HG02840 (cell line): ENCODE measurements around the gene PHLDB2.

Experiments
- ATAC-seq: cut with Tn5 transposase; IDR thresholded peaks from one replicate; pipeline ENCODE4 v1.9.1; 2021; ENCODE audit warnings: mild to moderate bottlenecking, moderate library complexity, moderate number of reproducible peaks; ENCODE audit not compliant: unreplicated experiment, low FRiP score

Gene PHLDB2

DNA sequence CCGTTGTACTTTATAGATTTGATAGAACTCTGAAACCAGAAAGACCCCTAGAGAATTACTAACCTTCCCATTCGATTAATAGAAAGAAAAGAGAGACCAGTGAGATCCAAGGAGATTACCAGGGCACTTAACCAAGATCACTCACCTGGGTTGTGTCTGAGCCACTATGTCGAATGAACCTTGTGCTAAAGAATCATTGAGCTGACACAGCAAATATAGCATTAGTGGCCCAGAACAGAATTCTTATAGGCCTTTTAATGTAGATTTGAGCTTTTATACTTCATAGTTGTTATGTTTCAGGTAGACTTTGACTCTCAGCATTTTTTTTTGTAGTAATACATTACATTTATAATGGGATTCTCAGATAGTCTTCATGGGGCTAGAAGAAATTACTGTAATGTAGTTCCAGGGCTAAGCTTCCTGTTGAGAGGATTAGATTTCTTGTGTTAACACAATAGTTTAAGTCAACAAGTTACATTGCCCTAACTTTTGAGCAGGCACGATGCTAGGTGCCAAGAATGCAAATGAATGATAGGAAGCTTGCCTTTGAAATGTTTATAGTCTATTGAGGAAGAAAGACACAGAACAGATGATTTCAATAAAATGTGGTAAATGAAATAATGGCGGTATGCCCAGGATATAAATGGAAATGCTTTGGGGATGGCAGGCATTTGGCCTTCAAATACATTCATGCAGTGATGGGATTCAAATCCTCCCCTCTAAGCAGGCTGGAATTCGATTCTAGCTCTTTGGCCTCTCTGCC is 95.3 kb downstream of the PHLDB2 start:
- ATAC-seq = no peak

DNA sequence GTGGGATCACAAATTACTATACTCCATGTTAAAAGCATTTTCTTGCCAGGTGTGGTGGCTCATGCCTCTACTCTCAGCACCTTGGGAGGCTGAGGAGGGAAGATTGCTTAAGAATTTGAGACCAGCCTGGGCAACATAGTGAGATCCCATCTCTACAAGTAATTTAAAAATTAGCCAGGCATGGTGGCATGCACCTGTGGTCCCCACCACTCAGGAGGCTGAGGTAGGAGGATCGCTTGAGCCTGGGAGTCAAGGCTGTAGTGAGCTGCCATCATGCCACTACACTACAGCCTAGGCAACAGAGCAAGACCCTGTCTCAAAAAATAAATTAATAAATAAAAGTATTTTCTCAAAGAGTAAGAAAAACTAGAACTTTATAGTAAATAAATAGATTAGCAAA is 96.8 kb downstream of the PHLDB2 start:
- ATAC-seq = no peak

GRCh38 chr3:111956449-111956848 is 97.4 kb downstream of the PHLDB2 start:
- no peak for ATAC-seq

- no peak for ATAC-seq
Observed at GRCh38 chr3:111956995-111957734, 98.1 kb downstream of the PHLDB2 start.

GRCh38 chr3:111961461-111962164 is 102.5 kb downstream of the PHLDB2 start:
- ATAC-seq = no peak

DNA sequence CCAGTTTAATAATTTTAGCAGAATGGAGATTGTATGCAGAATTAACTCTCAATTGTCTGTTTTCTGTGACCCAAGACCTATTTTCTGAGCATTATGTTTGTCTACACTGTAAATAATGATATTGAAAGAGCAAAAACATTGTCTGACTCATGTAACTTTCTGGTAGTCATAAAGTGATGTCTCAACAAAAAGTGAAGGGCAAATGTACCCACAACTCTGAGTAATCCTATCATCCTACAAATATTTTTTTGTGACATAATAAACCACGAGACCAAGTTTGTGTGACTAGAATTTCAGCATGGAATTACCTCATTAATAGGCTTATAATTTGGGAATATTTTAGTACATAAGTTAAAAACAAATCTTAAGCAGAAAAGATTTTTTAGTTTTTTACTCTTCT is 104.4 kb downstream of the PHLDB2 start:
- ATAC-seq = no peak

DNA sequence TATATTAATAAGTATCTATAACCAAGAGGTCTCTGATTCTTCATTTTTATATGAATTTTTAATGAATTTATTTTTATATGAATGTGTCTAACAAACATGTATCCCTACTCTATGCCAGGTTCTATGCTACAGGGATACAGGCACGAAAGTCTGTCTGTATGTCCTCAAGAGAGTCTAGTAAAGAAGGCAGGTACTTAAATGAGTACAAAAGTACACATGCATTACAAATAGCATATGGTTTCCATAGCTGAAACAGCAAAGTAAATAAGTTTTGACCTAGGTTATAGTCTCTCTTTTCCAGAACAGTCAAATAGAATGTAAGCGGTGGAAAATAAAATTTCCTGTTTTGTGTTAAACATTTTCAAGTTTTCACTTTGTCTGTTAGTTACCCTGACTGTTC is 106.4 kb downstream of the PHLDB2 start:
- no peak for ATAC-seq

GRCh38 chr3:111967068-111967467 is 108.0 kb downstream of the PHLDB2 start:
- ATAC-seq = no peak

DNA sequence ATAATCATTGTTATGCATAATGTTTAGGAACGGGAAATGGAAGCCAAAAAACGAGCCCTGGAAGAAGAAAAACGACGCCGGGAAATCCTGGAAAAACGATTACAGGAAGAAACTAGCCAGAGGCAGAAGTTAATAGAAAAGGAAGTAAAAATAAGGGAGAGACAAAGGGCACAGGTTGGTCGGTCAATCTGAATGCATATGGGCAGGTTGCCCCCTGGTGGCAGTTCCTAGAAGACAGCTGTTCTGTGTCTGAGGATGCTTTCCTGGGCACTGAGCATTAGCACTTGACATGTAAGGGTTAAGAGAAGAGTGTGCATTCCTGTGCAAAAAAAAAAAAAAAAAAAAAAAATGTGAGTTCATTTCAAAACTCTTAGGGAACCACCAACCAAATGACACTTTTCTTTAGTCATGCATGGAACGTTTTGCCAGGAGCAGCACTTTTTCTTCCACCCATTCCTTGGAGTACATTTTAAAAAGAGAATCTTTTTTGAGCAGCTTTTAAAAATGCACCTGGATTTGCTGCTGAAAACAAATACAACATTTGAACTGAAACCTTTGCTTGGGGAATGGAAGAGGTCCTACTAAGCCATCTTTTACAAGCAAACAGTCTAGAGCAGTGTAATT is 108.7 kb downstream of the PHLDB2 start:
- peak; percentile 88 for ATAC-seq

GRCh38 chr3:111968319-111969054 is 109.4 kb downstream of the PHLDB2 start:
- no peak for ATAC-seq

DNA sequence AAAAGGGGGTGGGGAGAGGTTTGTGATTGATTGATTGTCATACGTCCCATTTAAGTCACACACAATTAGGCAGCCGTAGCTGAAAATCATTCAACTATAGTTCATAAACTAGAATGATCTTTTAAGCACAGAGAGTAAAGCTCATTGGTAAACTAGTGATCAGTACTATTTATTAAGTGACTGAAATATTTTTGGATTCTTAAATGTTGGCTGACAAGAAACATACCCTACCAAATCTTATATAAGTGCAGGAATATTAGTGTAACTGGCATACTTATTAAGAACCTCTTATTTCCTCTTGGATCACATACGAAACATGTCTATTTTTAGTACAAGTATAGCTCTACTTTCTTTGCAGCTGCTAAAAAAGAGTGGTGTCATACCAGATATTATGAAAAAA is 111.3 kb downstream of the PHLDB2 start:
- ATAC-seq = no peak

GRCh38 chr3:111971533-111972130 is 112.6 kb downstream of the PHLDB2 start:
- no peak for ATAC-seq

DNA sequence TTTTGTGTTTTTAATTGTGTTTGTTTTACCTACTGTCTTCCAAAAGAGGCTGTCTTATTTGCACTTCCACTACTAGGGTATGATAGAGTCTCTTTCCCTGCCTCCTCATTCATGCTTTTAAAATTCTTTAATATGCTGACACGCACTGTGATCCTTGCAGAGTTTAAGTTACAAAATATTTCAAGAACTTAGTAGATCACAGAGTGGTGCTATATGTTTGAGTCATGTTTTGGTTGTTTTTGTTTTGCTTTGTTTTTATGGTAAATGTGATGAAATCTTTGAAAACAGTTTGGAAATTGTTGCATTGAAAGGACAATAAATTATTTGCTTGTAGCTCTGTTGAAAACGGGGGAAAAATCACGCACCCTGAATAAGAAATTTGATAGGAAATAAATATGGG is 113.8 kb downstream of the PHLDB2 start:
- ATAC-seq = no peak

- no peak for ATAC-seq
Observed at GRCh38 chr3:111975131-111975530, 116.1 kb downstream of the PHLDB2 start.

DNA sequence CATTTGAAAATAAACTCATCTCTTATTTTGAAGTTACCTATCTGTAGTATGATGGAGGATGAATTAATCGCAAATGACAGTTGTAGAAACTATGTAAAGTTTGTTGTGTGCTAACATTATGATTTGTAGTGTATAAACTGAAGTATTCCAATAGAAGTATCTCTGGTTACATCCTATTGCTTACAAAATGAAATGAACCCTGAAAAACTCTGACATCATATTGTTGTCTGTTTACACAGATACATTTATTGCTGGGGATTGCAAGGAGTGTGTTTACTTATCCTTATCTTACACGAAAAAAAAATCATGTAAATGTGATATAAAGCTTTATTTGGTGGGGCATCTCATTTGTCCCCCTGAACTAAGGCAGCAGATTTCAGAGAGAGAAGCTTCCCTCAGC is 117.2 kb downstream of the PHLDB2 start:
- no peak for ATAC-seq

DNA sequence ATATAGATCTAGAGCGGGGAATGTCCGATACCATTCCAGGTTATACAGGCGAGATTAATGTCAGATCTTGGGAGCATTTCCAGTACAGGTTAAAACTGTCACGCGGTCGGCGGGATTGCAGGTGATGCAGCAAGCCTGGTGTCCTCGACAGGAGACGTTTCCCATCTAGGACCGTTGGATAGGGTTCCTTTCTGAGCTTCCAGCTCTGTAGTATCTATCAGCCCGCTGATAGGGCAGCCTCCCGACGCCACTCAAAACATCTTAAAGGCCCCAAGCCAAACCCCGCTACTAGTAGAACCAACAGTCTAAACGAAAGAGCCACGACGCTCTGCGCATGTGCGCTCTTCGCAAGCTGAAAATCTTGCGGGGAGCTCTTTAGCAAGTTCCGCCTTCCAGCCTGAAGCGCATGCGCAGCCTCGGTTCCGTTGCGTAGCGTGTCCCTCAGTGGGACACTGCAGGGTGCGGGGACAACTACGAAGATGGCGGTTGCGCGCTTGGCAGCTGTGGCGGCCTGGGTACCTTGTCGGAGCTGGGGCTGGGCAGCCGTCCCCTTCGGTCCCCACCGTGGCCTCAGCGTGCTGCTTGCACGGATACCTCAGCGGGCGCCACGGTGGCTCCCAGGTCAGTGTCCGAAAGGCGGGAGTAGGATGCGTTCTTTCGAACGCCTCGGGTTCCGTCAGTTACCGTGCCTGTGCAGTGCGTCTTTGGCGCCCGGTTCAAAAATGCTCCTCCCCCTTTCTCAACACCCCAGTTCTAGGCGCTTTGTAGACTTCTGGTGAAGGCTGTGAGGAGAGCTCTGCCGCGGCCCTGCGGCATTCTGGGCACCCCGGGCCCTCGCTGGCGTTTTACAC is 119.7 kb downstream of the PHLDB2 start, which contains the start of gene ABHD10:
ABHD10 (plus strand) TSS at position 444 of the 851 bp plus-strand sequence; CDS start at position 480, 36 bp downstream.
- ATAC-seq = peak; percentile 97

- ATAC-seq = peak; percentile 29
Observed at GRCh38 chr3:111979434-111980038, 120.5 kb downstream of the PHLDB2 start.

- no peak for ATAC-seq
Observed at GRCh38 chr3:111980716-111981456, 121.8 kb downstream of the PHLDB2 start.
